K562 (cell line): Measurements from ENCODE around the gene GTPBP6.

ENCODE experiments used
- EP300 ChIP-seq: IDR thresholded peaks from 2 replicates; pipeline ENCODE4 v1.6.1; 2012; ENCODE audit warnings: low read length, improper control_type of control experiment
- FOXJ3 ChIP-seq: sonication (generic); formaldehyde crosslinking; IDR thresholded peaks from 2 replicates; pipeline ENCODE4 v1.4.0; 2020; ENCODE audit warnings: mild to moderate bottlenecking, missing genetic modification reagents
- HDAC2 ChIP-seq: fragments of 450-650 bp; IDR thresholded peaks from 2 replicates; pipeline ENCODE4 v1.6.1; 2016; ENCODE audit warnings: mild to moderate bottlenecking
- HNRNPL ChIP-seq: fragments of 200-400 bp; formaldehyde crosslinking; IDR thresholded peaks from 2 replicates; pipeline ENCODE4 v1.6.1; 2017; ENCODE audit warnings: low read depth, mild to moderate bottlenecking, low read length
- RFX1 ChIP-seq: fragments of 450-650 bp; IDR thresholded peaks from 2 replicates; pipeline ENCODE4 v1.6.1; 2016; ENCODE audit warnings: mild to moderate bottlenecking, moderate library complexity
- SMARCC2 ChIP-seq: fragments of 450-650 bp; IDR thresholded peaks from 2 replicates; pipeline ENCODE4 v1.6.1; 2017; ENCODE audit warnings: antibody characterized with exemption, moderate library complexity, mild to moderate bottlenecking, low read depth
- SNRNP70 ChIP-seq: fragments of 200-400 bp; formaldehyde crosslinking; optimal IDR thresholded peaks from 2 replicates; pipeline ENCODE3; 2017; ENCODE audit warnings: low read depth, low read length
- SREBF2 ChIP-seq: sonication (generic); formaldehyde crosslinking; IDR thresholded peaks from 2 replicates; pipeline ENCODE4 v1.4.0; 2020; ENCODE audit warnings: mild to moderate bottlenecking, missing genetic modification reagents
- ZNF79 ChIP-seq: fragments of 250-450 bp; sonication (Bioruptor Pico); IDR thresholded peaks from 2 replicates; pipeline ENCODE4 v1.4.0; 2020; ENCODE audit warnings: low read depth, mild to moderate bottlenecking, moderate library complexity
- TF ChIP-seq, protein P1 (sequence below): fragments of 250-450 bp; sonication (Bioruptor Pico); IDR thresholded peaks from 2 replicates; pipeline ENCODE4 v1.5.1; 2021; ENCODE audit warnings: mild to moderate bottlenecking
- TF ChIP-seq, protein P2 (sequence below), 2 experiments: fragments of 450-650 bp; formaldehyde crosslinking in 1 of 2; IDR thresholded peaks; 2 replicates each; pipeline versions ENCODE4 v1.4.0 to v1.6.1; 2014 to 2020; ENCODE audit warnings: mild to moderate bottlenecking in 2 of 2, borderline replicate concordance in 1 of 2, low read depth in 1 of 2
- TF ChIP-seq, protein P3 (sequence below): sonication (generic); formaldehyde crosslinking; IDR thresholded peaks from 2 replicates; pipeline ENCODE4 v1.5.0; 2020; ENCODE audit warnings: missing genetic modification reagents
- TF ChIP-seq, protein P4 (sequence below): fragments of 250-450 bp; sonication (Bioruptor Pico); IDR thresholded peaks from 2 replicates; pipeline ENCODE4 v1.4.0; 2020

DNA sequence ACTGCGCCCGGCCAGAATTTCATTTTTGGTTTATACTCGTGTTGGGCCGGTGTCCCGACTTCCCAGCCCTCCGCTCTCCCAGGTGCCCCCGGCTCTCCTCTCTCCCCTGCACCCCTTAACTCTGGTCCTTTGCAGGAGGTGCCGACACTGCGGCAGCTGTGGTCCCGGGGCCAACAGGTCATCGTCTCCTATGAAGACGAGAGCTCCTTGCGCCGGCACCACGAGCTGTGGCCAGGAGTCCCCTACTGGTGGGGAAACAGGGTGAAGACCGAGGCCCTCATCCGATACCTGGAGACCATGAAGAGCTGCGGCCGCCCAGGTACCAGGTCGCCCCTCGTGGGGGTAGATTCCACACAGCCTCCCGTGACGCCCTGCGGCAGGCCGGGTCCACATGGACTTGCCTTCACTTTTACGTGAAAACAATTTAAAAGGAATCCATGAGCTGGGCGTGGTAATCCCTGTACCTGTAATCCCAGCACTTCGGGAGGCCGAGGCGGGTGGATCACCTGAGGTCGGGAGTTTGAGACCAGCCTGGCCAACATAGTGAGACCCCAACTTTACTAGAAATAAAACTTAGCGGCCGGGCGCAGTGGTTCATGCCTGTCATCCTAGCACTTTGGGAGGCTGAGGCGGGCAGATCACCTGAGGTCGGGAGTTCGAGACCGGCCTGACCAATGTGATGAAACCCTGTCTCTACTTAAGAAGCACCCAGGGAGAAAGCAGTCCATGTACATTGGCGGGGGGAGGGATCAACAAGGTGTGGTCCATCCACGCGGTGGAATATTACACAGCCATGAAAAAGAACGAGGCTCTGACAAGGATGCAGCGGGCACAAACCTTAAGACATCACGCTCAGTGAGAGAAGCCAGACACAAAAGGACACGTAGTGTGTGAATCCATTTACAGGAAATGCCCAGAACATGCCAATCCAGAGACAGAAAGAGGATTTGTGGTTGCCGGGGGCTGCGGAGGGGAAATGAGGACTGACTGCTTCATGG is 25.4 kb downstream of the GTPBP6 start:
- TF ChIP-seq EP300 = no peak
- TF ChIP-seq, protein P1, sequence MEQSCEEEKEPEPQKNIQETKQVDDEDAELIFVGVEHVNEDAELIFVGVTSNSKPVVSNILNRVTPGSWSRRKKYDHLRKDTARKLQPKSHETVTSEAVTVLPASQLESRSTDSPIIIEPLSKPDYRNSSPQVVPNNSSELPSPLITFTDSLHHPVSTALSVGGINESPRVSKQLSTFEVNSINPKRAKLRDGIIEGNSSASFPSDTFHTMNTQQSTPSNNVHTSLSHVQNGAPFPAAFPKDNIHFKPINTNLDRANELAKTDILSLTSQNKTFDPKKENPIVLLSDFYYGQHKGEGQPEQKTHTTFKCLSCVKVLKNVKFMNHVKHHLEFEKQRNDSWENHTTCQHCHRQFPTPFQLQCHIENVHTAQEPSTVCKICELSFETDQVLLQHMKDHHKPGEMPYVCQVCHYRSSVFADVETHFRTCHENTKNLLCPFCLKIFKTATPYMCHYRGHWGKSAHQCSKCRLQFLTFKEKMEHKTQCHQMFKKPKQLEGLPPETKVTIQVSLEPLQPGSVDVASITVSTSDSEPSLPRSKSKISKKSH (CRISPR knock-in tag) = no peak
- TF ChIP-seq, protein P2, sequence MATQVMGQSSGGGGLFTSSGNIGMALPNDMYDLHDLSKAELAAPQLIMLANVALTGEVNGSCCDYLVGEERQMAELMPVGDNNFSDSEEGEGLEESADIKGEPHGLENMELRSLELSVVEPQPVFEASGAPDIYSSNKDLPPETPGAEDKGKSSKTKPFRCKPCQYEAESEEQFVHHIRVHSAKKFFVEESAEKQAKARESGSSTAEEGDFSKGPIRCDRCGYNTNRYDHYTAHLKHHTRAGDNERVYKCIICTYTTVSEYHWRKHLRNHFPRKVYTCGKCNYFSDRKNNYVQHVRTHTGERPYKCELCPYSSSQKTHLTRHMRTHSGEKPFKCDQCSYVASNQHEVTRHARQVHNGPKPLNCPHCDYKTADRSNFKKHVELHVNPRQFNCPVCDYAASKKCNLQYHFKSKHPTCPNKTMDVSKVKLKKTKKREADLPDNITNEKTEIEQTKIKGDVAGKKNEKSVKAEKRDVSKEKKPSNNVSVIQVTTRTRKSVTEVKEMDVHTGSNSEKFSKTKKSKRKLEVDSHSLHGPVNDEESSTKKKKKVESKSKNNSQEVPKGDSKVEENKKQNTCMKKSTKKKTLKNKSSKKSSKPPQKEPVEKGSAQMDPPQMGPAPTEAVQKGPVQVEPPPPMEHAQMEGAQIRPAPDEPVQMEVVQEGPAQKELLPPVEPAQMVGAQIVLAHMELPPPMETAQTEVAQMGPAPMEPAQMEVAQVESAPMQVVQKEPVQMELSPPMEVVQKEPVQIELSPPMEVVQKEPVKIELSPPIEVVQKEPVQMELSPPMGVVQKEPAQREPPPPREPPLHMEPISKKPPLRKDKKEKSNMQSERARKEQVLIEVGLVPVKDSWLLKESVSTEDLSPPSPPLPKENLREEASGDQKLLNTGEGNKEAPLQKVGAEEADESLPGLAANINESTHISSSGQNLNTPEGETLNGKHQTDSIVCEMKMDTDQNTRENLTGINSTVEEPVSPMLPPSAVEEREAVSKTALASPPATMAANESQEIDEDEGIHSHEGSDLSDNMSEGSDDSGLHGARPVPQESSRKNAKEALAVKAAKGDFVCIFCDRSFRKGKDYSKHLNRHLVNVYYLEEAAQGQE (IDR thresholded peaks at IDR 0.05; ENCODE audit: borderline replicate concordance) = no peak
- TF ChIP-seq, protein P2 (CRISPR knock-in tag; IDR thresholded peaks at IDR 0.05; ENCODE audit: low read depth) = no peak
- TF ChIP-seq, protein P3, sequence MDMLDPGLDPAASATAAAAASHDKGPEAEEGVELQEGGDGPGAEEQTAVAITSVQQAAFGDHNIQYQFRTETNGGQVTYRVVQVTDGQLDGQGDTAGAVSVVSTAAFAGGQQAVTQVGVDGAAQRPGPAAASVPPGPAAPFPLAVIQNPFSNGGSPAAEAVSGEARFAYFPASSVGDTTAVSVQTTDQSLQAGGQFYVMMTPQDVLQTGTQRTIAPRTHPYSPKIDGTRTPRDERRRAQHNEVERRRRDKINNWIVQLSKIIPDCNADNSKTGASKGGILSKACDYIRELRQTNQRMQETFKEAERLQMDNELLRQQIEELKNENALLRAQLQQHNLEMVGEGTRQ (CRISPR knock-in tag) = no peak
- TF ChIP-seq, protein P4, sequence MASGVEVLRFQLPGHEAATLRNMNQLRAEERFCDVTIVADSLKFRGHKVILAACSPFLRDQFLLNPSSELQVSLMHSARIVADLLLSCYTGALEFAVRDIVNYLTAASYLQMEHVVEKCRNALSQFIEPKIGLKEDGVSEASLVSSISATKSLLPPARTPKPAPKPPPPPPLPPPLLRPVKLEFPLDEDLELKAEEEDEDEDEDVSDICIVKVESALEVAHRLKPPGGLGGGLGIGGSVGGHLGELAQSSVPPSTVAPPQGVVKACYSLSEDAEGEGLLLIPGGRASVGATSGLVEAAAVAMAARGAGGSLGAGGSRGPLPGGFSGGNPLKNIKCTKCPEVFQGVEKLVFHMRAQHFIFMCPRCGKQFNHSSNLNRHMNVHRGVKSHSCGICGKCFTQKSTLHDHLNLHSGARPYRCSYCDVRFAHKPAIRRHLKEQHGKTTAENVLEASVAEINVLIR (CRISPR knock-in tag) = no peak
- TF ChIP-seq SREBF2 (CRISPR knock-in tag) = no peak
- TF ChIP-seq FOXJ3 (CRISPR knock-in tag) = no peak
- TF ChIP-seq RFX1 = no peak
- no peak for TF ChIP-seq ZNF79 (CRISPR knock-in tag)
- no peak for TF ChIP-seq SMARCC2
- 0 out of 2 replicates have a peak, but pooled peaks have one; percentile 27 for TF ChIP-seq HDAC2
- no peak for TF ChIP-seq HNRNPL
- TF ChIP-seq SNRNP70 = no peak
